ENCODE measurements around the gene APOF.
"Not testable (repeated sequence)": the region's sequence is repeated elsewhere in the genome, so short reads cannot be mapped to it uniquely, and the experiment has no call there.

APOF gene

DNA sequence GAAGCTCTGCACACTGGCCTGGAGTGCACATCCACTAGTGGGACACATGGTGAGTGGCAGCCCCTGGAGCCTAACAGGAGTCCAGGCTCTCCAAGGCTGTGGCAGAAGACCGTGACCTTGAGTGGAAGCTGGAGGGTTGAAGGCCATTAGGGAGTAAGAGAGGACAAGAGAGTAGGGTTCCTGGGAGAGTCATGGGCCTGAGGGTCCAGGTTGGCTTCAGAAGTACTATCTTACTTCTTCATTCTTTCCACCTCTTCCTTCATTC lies 23.6 kb downstream of the APOF start:
- H3K27me3 ChIP-seq (replicated peaks; ENCODE audit: control insufficient read depth, insufficient read depth, low read length), result no peaks in the 10 kb centered on the region
- DNase-seq (ENCODE audit: extremely low read depth, insufficient read length), result no peak
- peak overlapping the region; percentile 26 for H3K4me3 ChIP-seq (replicated peaks; ENCODE audit: low read depth, low read length)
- TF ChIP-seq CTCF (IDR thresholded peaks at IDR 0.05; ENCODE audit: insufficient read depth, low read length, poor library complexity, severe bottlenecking), result no peak
- H3K36me3 ChIP-seq (ENCODE audit: control insufficient read depth, insufficient read depth, low read length), result peaks cover 22% of the 10 kb centered on the region

DNA sequence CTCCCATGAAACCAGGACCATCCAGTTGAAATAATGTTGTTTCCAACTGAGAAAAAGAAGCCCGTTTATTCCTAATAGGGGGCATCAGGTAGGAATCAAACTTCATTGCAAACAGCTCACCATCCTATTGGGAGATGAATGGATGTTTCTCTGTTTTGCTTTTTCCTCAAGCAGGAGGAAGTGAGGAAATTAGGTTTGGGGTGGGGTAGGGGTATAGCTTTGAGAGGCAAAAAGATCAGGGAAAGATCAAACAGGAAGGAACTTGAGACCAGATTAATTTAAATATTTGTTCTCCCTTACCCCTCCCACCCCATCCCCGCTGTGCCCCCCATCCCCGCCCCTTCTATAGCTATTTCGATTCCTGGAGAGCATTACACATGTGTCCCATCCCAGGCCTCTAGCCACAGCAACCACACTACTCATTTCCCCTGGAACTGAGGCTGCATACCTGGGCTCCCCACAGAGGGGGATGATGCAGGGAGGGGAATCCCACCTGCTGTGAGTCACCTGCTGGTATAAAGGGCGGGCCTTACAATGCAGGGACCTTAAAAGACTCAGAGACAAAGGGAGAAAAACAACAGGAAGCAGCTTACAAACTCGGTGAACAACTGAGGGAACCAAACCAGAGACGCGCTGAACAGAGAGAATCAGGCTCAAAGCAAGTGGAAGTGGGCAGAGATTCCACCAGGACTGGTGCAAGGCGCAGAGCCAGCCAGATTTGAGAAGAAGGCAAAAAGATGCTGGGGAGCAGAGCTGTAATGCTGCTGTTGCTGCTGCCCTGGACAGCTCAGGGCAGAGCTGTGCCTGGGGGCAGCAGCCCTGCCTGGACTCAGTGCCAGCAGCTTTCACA lies 24.1 kb downstream of the APOF start, which contains the start of gene IL23A:
TSS of gene IL23A (plus strand) at position 577 of the 850 bp plus-strand sequence. CDS start at position 738, 161 bp downstream.
- Histone ChIP-seq H3K27me3 (replicated peaks; ENCODE audit: control insufficient read depth, insufficient read depth, low read length) (no peaks in the 10 kb centered on the region), H3K36me3 (ENCODE audit: control insufficient read depth, insufficient read depth, low read length) (peaks cover 17% of the 10 kb centered on the region), H3K4me3 (replicated peaks; ENCODE audit: low read depth, low read length) (peak within 1 kb of the TSS; percentile 26)
- TF ChIP-seq CTCF (IDR thresholded peaks at IDR 0.05; ENCODE audit: insufficient read depth, low read length, poor library complexity, severe bottlenecking), result no peak
- peak; percentile 63 for DNase-seq (ENCODE audit: extremely low read depth, insufficient read length)

- TF ChIP-seq CTCF (IDR thresholded peaks at IDR 0.05; ENCODE audit: insufficient read depth, low read length, poor library complexity, severe bottlenecking), result no peak
- no peak for DNase-seq (ENCODE audit: extremely low read depth, insufficient read length)
- no peaks in the 10 kb centered on the region for H3K27me3 ChIP-seq (replicated peaks; ENCODE audit: control insufficient read depth, insufficient read depth, low read length)
These were observed 24.9 kb downstream of the APOF start for GRCh38 chr12:56337753-56338251.

GRCh38 chr12:56336361-56337167 lies 26.1 kb downstream of the APOF start:
- H3K4me3 ChIP-seq (replicated peaks; ENCODE audit: low read depth, low read length), result no peak overlapping the region
- no peak for TF ChIP-seq CTCF (IDR thresholded peaks at IDR 0.05; ENCODE audit: insufficient read depth, low read length, poor library complexity, severe bottlenecking)
- H3K36me3 ChIP-seq (ENCODE audit: control insufficient read depth, insufficient read depth, low read length), result peaks cover 7% of the 10 kb centered on the region
- no peaks in the 10 kb centered on the region for H3K27me3 ChIP-seq (replicated peaks; ENCODE audit: control insufficient read depth, insufficient read depth, low read length)
- no peak for DNase-seq (ENCODE audit: extremely low read depth, insufficient read length)

More at GRCh38 chr12:56337753-56338251, 24.9 kb downstream of the APOF start:
- H3K4me3 ChIP-seq (replicated peaks; ENCODE audit: low read depth, low read length), result no peak overlapping the region
- H3K36me3 ChIP-seq (ENCODE audit: control insufficient read depth, insufficient read depth, low read length), result peaks cover 11% of the 10 kb centered on the region

DNA sequence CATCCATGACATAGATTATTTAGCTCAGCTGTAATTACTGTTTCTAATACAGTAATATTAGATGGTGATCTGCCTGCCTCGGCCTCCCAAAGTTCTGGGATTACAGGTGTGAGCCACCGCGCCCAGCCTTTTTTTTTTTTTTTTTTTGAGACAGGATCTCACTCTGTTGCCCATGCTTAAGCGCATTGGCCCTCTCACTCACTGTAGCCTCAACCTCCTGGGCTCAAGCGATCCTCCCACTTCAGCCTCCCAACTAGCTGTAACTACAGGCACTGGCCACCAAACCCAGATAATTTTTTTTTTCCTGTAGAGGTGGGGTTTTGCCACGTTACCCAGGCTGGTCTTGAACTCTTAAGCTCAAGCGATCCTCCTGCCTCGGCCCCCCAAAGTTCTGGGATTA lies 27.1 kb downstream of the APOF start:
- not testable (repeated sequence) for H3K27me3 ChIP-seq (replicated peaks; ENCODE audit: control insufficient read depth, insufficient read depth, low read length); H3K36me3 ChIP-seq (ENCODE audit: control insufficient read depth, insufficient read depth, low read length); DNase-seq (ENCODE audit: extremely low read depth, insufficient read length); H3K4me3 ChIP-seq (replicated peaks; ENCODE audit: low read depth, low read length)

GRCh38 chr12:56334490-56334793 lies 28.2 kb downstream of the APOF start:
- H3K4me3 ChIP-seq (replicated peaks; ENCODE audit: low read depth, low read length), result peak overlapping the region; percentile 63
- no peaks in the 10 kb centered on the region for H3K36me3 ChIP-seq (ENCODE audit: control insufficient read depth, insufficient read depth, low read length)
- DNase-seq (ENCODE audit: extremely low read depth, insufficient read length), result no peak
- TF ChIP-seq CTCF (IDR thresholded peaks at IDR 0.05; ENCODE audit: insufficient read depth, low read length, poor library complexity, severe bottlenecking), result no peak
- no peaks in the 10 kb centered on the region for H3K27me3 ChIP-seq (replicated peaks; ENCODE audit: control insufficient read depth, insufficient read depth, low read length)

All from GM06990 (cell line).